Stimulated activated CD8-positive, alpha-beta memory T cell treated with anti-CD3 and anti-CD28 coated beads, Interleukin-4, amount 100 ng/mL, for 4 hours (primary cell): Measurements from ENCODE around the gene PLOD3.
"Not testable (repeated sequence)": the region's sequence is repeated elsewhere in the genome, so short reads cannot be mapped to it uniquely, and the experiment has no call there.

ENCODE experiments used
- DNase-seq, 2 donors: peaks; one replicate each; pipeline ENCODE4 v3.0.0-alpha.2; 2020; ENCODE audit warnings: low read depth in 2 of 2, low spot score in 1 of 2

Gene PLOD3

DNA sequence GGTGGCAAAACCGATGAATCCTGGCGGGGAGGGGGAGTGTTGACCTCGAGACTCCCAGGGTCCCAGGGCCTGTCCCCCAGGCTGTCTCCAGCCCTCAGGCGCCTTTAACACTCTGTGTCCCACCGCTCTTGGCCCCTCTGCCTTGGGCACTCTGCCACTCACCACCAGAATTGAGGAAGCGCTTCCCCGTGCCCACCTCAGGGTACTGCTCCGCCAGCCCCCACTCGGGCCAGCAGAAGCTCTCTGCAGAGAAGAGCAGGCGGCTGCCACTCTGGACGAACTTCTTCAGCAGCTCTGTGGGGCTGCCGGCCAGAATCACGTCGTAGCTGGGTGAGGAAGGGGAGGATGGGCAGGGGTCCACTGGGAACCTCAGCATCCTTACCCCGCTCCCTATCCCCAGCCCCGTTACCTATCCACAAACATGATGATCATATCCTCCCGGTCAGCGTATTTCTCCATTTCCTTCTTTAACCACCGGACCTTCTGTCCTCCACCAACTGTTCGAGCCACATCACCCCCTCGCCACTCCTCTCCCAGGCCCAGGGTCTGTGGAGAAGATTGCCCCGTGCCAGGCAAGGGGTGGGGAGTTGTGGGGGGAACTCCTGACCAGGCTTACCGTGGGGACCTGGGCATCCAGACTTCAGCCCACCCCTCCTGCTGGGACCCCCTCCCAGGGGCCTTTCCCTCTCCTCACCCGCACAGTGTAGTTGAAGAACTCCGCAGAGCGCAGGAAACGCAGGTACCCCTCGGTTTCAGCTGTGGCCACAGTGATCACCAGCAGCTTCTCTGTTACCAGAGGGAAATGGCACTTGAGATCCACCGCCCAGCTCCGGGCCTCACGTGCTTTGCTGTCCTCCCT, 1.2 kb downstream of the PLOD3 start:
- DNase-seq = no peak

DNA sequence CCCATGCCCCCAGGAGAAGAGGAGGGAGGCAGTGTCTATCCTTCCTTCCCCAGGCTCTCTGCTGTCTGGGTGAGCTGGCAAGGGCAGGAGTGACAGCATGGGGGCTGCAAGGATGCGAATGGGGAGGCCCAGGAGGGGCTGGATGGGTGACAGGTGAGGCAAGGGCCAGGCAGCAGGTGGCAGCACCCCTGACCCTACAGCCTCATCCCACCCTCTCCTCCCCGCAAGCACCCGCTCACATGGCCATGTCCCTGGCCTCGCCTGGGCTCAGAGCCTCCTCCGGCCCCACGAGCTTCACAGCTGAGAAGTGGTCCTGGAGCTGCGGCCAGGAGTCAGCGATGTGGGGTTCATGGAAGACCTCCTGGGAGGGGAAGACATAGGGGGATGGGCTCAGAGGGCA, 5.4 kb downstream of the PLOD3 start:
- DNase-seq = no peak

DNA sequence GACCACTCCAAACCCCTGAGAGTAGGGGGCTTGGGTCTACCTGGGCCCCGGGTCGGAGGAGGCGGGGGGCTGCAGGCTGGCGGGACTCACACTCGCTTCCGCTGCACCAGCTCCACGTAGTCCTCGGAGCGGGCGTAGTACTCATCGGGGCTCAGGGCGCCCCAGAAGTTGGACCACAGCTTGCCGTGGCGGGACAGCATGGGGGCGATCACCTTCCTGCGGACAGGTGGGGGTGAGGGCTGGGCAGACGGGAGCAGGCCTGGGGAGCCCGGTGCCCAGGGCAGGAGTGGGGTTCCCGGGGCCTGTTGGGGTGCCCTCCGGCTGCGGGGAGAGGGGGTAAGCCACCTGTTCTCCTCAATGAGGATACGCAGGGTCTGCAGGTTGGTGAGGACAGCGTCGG, 5.9 kb downstream of the PLOD3 start:
- no peak for DNase-seq

DNA sequence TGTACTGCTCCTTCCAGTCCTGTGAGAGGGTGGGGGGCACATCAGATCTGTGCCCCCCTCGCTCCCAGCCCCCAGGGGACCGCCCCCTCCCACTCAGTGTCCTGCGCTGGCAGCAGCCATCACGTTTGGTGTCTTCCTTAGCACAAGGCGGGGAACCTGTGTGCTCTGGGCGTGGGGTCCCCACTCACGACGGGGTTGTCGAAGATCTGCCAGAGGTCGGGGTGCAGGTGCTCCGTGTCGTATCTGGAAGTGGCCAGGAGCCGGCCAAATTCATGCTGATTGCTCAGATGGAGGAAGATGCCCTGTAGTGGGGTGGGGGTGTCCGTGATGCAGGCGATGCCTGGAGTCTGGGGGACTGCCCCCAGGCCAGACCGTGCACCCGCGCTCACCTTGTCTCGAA, 7.2 kb downstream of the PLOD3 start:
- no peak for DNase-seq

GRCh38 chr7:101208794-101209193, 8.6 kb downstream of the PLOD3 start:
- no peak for DNase-seq

GRCh38 chr7:101207459-101207858, 9.9 kb downstream of the PLOD3 start:
- no peak for DNase-seq

DNA sequence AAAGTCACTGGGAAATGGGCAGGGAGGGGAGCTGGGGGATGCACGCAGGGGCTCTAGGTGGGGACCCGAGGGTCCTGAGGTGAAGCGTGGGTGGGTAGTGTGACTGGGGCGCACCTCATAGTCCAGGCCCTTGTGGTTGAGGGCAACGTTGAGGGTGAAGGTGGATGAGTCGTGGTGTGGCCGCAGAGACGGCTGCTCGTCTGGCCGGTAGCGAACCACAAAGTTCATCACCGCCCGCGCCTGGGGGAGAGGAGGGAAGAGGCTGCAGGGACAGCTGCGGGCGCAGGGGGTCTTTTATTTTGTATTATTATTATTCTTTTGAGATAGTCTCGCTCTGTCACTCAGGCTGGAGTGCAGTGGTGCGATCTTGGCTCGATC, 10.7 kb downstream of the PLOD3 start:
- no peak for DNase-seq

- DNase-seq = no peak
These were observed 11.3 kb downstream of the PLOD3 start for GRCh38 chr7:101205901-101206664.

- DNase-seq = not testable (repeated sequence)
These were observed 13.3 kb downstream of the PLOD3 start for GRCh38 chr7:101203740-101204738.

DNA sequence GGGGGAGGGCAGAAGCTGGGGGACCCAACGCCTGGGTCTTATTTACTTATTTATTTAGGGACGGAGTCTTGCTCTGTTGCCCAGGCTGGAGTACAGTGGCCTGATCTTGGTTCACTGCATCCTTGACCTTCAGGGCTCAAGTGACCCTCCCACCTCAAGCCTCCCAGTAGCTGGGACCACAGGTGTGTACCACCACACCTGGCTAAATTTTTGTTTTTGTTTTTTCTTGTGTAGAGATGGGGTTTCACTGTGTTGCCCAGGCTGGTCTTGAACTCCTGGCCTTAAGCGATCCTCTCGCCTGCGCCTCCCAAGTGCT, 14.8 kb downstream of the PLOD3 start:
- DNase-seq = no peak

- DNase-seq = no peak
These were observed 15.4 kb downstream of the PLOD3 start for GRCh38 chr7:101201695-101202602.

DNA sequence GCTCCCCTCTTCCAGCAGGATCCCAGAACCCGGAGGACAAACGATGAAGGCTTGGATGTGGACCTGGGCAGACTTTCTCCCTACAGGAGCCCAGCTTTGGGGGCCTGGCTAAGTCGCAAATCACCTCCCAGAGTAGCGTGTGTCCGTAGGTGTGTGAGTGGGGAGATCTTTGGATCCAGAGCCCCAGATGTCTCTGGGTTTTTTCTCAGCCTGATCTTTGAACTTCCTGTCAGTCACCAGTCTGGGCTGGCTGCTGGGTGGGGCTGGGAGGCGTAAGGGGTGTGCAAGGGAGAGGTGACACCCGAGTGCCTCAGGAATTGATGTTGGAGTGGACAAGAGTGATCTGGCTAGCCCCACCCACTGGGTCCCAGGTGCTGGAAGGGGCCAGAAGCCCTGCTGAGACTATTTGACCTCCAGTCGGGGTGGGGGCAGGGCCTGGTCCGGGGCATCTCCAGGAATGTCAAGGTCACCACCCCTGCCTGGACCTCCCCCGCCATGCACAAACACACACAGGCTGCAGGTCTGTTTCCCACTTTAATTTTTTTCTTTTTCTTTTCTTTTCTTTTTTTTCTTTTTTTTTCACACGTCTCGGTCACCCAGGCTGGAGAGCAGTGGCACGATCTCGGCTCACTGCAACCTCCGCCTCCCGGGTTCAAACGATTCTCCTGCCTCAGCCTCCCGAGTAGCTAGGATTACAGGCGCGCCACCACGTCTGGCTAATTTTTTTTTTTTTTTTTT, 16.4 kb downstream of the PLOD3 start, which contains the start of gene MOGAT3:
Gene MOGAT3, minus strand, starts transcription at position 175 of the 738 bp plus-strand sequence. CDS start 182 bp downstream, outside the sequence.
- no peak for DNase-seq

DNA sequence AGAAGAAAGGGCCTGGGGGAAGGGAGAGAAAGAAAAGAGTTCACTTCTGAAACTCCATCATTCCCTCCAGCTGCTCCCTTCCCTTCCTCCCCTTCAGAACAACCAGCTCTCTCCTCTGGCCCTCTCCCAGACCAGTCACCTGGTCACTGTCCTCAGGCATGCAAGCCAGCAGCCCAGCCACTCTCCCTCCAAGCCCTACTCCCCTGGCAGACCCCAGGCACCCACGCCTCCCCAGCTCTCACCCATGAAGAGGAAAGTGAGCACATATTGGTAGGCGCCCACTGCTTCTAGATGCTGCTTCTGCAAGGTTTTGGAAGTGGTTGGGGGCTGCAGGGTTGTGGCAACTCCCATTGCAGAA, 16.9 kb downstream of the PLOD3 start:
- no peak for DNase-seq

DNA sequence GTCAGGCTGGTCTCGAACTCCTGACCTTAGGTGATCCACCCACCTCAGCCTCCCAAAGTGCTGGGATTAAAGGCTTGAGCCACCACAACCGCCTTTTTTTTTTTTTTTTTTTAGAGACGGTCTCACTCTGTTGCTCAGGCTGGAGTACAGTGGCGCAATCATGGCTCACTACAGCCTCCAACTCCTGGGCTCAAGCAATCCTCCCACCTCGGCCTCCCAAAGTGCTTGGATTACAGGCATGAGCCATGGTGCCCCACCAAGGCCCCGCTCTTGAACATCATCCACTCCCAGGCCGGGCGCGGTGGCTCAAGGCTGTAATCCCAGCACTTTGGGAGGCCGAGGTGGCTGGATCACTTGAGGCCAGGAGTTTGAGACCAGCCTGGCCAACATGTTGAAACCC, 17.9 kb downstream of the PLOD3 start:
- not testable (repeated sequence) for DNase-seq

DNA sequence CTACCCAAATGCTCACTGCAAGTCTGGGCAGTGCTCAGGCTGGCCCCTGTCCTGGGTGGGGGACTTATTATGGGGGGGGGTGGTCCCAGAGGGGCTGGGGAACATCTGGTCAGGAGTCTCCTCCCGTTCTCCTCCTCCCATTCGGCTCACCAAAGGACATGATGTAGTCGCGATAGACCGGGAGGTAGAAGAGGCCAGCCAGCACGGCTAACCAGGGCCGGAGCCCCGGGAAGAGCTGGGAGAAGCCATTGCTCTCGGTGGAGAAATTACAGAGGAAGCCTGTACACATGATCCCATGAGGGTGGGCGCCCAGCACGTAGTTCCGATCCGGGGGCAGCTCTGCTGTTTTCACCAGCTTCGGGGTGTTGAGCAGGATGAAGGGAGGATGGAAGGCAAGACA, 18.9 kb downstream of the PLOD3 start:
- DNase-seq = no peak

GRCh38 chr7:101197991-101198390, 19.4 kb downstream of the PLOD3 start:
- DNase-seq = no peak

DNA sequence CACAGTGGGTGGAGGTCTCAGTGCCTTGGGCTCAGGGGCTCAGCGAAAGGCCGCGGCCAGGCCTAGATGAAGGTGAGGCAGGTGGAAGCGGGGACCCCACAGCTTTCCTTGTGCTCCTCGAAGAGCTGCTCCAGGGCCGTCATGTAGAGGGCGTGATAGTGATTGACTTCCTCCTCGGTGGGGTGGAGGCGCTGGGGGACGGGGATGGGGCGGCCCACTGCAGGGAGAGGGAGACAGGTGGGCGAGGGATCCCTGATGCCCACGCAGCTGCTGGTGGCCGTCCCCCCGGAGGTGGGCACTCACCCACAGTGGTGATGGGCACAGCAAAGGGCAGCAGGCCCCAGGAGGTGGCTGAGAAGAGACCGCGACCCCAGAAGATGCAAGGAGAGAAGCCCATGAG, 21.5 kb downstream of the PLOD3 start:
- no peak for DNase-seq

GRCh38 chr7:101189109-101189508, 28.3 kb downstream of the PLOD3 start:
- no peak for DNase-seq

- DNase-seq = no peak
These were observed 30.4 kb downstream of the PLOD3 start for GRCh38 chr7:101186844-101187428.
